ENCODE results near the gene CASP4. TPM values are rescaled to one million over a fixed set of nuclear protein-coding genes. Genes with fewer than 3 reads are reported as not detected.

CASP4 gene
- total RNA-seq = 126 and 167 TPM in 2 replicates

GRCh38 chr11:104968355-104968855 lies at the start of gene CASP4:
Gene CASP4, minus strand, starts transcription at chr11:104968574. Its CDS starts 49 bp downstream, at chr11:104968525.

GRCh38 chr11:104897891-104898684 lies 70.3 kb downstream of the CASP4 start, which contains the start of gene CASP12:
Gene CASP12, minus strand, starts transcription at chr11:104898460.

Other genes with a start within 250 kb of the CASP4 start
- gene CASP12, start 70.1 kb downstream of the CASP4 start, total RNA-seq = not detected in 2 replicates
- gene CASP5, start 54.6 kb upstream of the CASP4 start, total RNA-seq = not detected in 2 replicates
- 40.6 and 50.5 TPM in 2 replicates for gene CASP1, start 66.6 kb upstream of the CASP4 start, total RNA-seq
- gene CARD16, start 76.8 kb upstream of the CASP4 start, total RNA-seq = 5.5 and 7.5 TPM in 2 replicates
- gene CARD18, start 171.2 kb upstream of the CASP4 start, total RNA-seq = 0.19 and 4.1 TPM in 2 replicates

Measured in hair follicular keratinocyte (primary cell).